ENCODE measurements around the gene PDSS2. TPM values are rescaled to one million over a fixed set of nuclear protein-coding genes. Genes with fewer than 3 reads are reported as not detected.

The PDSS2 gene
- total RNA-seq, 1 experiment from 2014 or later = 16.1 TPM

DNA sequence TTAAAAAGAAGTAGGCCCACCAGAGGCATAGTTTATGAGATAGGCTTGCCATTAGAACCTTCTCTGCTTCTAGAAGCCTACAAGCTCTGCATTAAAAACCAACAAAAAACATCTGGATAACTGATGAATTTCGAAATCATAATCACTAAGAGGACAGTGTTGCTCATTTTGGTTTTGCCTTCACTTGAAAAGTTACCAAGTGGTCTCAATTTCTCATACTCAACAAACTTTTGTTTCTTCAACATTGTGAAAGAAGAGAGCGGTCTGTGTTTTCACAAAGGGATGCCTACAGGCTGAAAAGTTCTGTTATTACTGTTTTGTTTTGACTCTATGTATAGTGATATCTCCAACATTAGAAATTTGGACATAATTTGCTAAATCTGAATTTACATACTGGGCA lies 98.9 kb downstream of the PDSS2 start:
- Histone ChIP-seq H3K27ac (ENCODE audit: low read depth, low read length, poor library complexity, severe bottlenecking) (no peak overlapping the region), H3K9me3 (ENCODE audit: low read depth, low read length, poor library complexity, severe bottlenecking) (no peaks in the 10 kb centered on the region), H3K36me3 (ENCODE audit: insufficient read depth, low read length, poor library complexity, severe bottlenecking) (no peaks in the 10 kb centered on the region), H3K4me1 (ENCODE audit: insufficient read depth, low read length, poor library complexity, severe bottlenecking) (no peaks in the 10 kb centered on the region), H3K4me3 (ENCODE audit: low read depth, low read length, poor library complexity, severe bottlenecking) (no peak overlapping the region), H3K27me3 (replicated peaks; ENCODE audit: insufficient read depth, low read depth, low read length, poor library complexity) (no peaks in the 10 kb centered on the region)
- intact Hi-C loops (cut with micrococcal nuclease; ENCODE audit: unreplicated experiment) = no loop called here
- ChIA-PET CTCF (no interaction called here), POLR2A (ENCODE audit: low non-redundant PET) (no interaction called here)
- no TSS peak for BruUV-seq (replicated peaks)
- TF ChIP-seq EZH2 (IDR thresholded peaks at IDR 0.05; ENCODE audit: borderline replicate concordance, low read depth, low read length, poor library complexity, severe bottlenecking) = no peak
- TF ChIP-seq, protein P1, sequence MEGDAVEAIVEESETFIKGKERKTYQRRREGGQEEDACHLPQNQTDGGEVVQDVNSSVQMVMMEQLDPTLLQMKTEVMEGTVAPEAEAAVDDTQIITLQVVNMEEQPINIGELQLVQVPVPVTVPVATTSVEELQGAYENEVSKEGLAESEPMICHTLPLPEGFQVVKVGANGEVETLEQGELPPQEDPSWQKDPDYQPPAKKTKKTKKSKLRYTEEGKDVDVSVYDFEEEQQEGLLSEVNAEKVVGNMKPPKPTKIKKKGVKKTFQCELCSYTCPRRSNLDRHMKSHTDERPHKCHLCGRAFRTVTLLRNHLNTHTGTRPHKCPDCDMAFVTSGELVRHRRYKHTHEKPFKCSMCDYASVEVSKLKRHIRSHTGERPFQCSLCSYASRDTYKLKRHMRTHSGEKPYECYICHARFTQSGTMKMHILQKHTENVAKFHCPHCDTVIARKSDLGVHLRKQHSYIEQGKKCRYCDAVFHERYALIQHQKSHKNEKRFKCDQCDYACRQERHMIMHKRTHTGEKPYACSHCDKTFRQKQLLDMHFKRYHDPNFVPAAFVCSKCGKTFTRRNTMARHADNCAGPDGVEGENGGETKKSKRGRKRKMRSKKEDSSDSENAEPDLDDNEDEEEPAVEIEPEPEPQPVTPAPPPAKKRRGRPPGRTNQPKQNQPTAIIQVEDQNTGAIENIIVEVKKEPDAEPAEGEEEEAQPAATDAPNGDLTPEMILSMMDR (conservative IDR thresholded peaks at IDR 0.05; ENCODE audit: low read depth, low read length) = no peak
- DNase-seq (ENCODE audit: low spot score) = no peak

DNA sequence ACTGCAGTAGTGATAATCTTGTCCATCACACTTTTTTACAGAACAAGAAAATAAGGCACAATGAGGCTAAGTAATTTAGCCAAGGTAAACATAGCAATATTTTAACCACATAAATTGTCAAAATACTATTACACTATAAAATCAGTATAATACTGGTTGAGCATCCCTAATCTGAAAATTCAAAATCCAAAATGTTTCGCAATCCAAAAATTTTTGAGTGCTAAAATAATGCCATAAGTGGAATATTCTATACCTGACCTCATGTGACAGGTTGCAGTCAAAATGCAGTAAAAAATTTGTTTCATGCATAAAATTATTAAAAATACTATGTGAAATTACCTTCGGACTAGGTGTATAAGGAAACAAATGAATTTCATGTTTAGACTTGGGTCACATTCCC lies 101.5 kb downstream of the PDSS2 start:
- H3K4me1 ChIP-seq (ENCODE audit: insufficient read depth, low read length, poor library complexity, severe bottlenecking) = peaks cover 5% of the 10 kb centered on the region
- no peaks in the 10 kb centered on the region for H3K27me3 ChIP-seq (replicated peaks; ENCODE audit: insufficient read depth, low read depth, low read length, poor library complexity)
- ChIA-PET CTCF (no interaction called here), POLR2A (ENCODE audit: low non-redundant PET) (no interaction called here)
- no peak for DNase-seq (ENCODE audit: low spot score)
- H3K9me3 ChIP-seq (ENCODE audit: low read depth, low read length, poor library complexity, severe bottlenecking) = no peaks in the 10 kb centered on the region
- no peak overlapping the region for H3K27ac ChIP-seq (ENCODE audit: low read depth, low read length, poor library complexity, severe bottlenecking)
- no peak for TF ChIP-seq EZH2 (IDR thresholded peaks at IDR 0.05; ENCODE audit: borderline replicate concordance, low read depth, low read length, poor library complexity, severe bottlenecking)
- TF ChIP-seq, protein P1 (conservative IDR thresholded peaks at IDR 0.05; ENCODE audit: low read depth, low read length) = no peak
- no TSS peak for BruUV-seq (replicated peaks)
- no peaks in the 10 kb centered on the region for H3K36me3 ChIP-seq (ENCODE audit: insufficient read depth, low read length, poor library complexity, severe bottlenecking)
- intact Hi-C loops (cut with micrococcal nuclease; ENCODE audit: unreplicated experiment) = no loop called here
- H3K4me3 ChIP-seq (ENCODE audit: low read depth, low read length, poor library complexity, severe bottlenecking) = no peak overlapping the region

DNA sequence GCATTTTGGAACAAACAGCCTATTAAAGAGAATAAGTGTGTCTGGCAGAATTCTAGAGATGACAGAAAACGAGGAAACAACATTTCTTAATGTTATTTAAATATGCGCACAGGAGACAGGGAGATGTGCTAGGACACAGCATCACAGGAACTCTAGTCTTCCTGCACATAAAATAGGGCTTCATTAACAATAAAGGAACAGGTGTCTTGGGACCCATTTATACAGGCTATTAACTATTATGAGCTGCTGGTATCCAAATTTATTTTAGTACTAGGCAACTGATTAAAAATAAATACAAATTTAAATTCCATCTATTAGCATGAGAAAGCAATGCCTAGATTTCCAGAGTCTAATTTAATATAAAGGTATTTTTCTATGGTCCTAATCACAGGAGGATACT lies 102.3 kb downstream of the PDSS2 start:
- DNase-seq (ENCODE audit: low spot score) = no peak
- Histone ChIP-seq H3K27me3 (replicated peaks; ENCODE audit: insufficient read depth, low read depth, low read length, poor library complexity) (no peaks in the 10 kb centered on the region), H3K27ac (ENCODE audit: low read depth, low read length, poor library complexity, severe bottlenecking) (no peak overlapping the region), H3K4me1 (ENCODE audit: insufficient read depth, low read length, poor library complexity, severe bottlenecking) (peaks cover 5% of the 10 kb centered on the region), H3K9me3 (ENCODE audit: low read depth, low read length, poor library complexity, severe bottlenecking) (no peaks in the 10 kb centered on the region), H3K4me3 (ENCODE audit: low read depth, low read length, poor library complexity, severe bottlenecking) (no peak overlapping the region), H3K36me3 (ENCODE audit: insufficient read depth, low read length, poor library complexity, severe bottlenecking) (no peaks in the 10 kb centered on the region)
- ChIA-PET CTCF (no interaction called here), POLR2A (ENCODE audit: low non-redundant PET) (no interaction called here)
- BruUV-seq (replicated peaks) = no TSS peak
- intact Hi-C loops (cut with micrococcal nuclease; ENCODE audit: unreplicated experiment) = no loop called here
- TF ChIP-seq, protein P1 (conservative IDR thresholded peaks at IDR 0.05; ENCODE audit: low read depth, low read length) = no peak
- TF ChIP-seq EZH2 (IDR thresholded peaks at IDR 0.05; ENCODE audit: borderline replicate concordance, low read depth, low read length, poor library complexity, severe bottlenecking) = no peak
